Astrocyte (in vitro differentiated cells and primary cell): ENCODE results near the gene SLC26A2.

Experiments
- CTCF ChIP-seq: IDR thresholded peaks from 2 replicates; pipeline ENCODE4 v1.5.1; 2011; ENCODE audit warnings: low read depth, mild to moderate bottlenecking, inconsistent platforms, low read length, moderate library complexity; ENCODE audit not compliant: insufficient read depth
- EZH2 ChIP-seq: IDR thresholded peaks from 2 replicates; pipeline ENCODE4 v1.6.1; 2012; ENCODE audit warnings: mild to moderate bottlenecking, low read length, inconsistent platforms; ENCODE audit not compliant: insufficient read depth

GRCh38 chr5:150023136-150023535 is 62.6 kb downstream of the SLC26A2 start:
- no peak for TF ChIP-seq CTCF
- TF ChIP-seq EZH2, result no peak
